Stomach (tissue), 9 donors: ENCODE data around the gene TUBB2A. TPM values are rescaled to one million over a fixed set of nuclear protein-coding genes. Genes with fewer than 3 reads are reported as not detected.

Source experiments
- DNase-seq, 2 donors: peaks; one replicate each; pipeline versions ENCODE4 v3.0.0 to v3.0.0-alpha.2; 2013 to 2019
- H3K27ac ChIP-seq, 5 donors: fragments of 200-600 bp in 4 of 5; sonication (generic) in 4 of 5; one replicate each; pipeline ENCODE4 v1.5.1; 2013 to 2019; ENCODE audit warnings: mild to moderate bottlenecking in 1 of 5, moderate library complexity in 1 of 5
- H3K27me3 ChIP-seq, 3 donors: fragments of 200-600 bp; sonication (generic); one replicate each; pipeline ENCODE4 v1.5.1; 2017 to 2019; ENCODE audit warnings: mixed run types in 1 of 3
- H3K36me3 ChIP-seq, 4 donors: fragments of 200-600 bp; sonication (generic); 1 replicate in 3 of 4; 2 replicates in 1 of 4; pipeline ENCODE4 v1.5.1; 2016 to 2019
- H3K4me1 ChIP-seq, 4 donors: fragments of 200-600 bp; sonication (generic); one replicate each; pipeline ENCODE4 v1.5.1; 2016 to 2019
- H3K4me3 ChIP-seq, 4 donors: fragments of 200-600 bp; sonication (generic) in 3 of 4; one replicate each; pipeline ENCODE4 v1.5.1; 2016 to 2019; ENCODE audit warnings: mild to moderate bottlenecking in 1 of 4
- H3K9me3 ChIP-seq, 4 donors: fragments of 200-600 bp; sonication (generic); one replicate each; pipeline ENCODE4 v1.5.1; 2016 to 2019
- CTCF ChIP-seq, 7 experiments: fragments of 450-650 bp in 4 of 7; fragments of 200-600 bp in 3 of 7; sonication (generic) in 3 of 7; IDR thresholded peaks; one replicate each; pipeline ENCODE4 v1.5.1; 2016 to 2019; ENCODE audit warnings: antibody characterized with exemption in 7 of 7, control low read depth in 2 of 7, mild to moderate bottlenecking in 1 of 7
- EP300 ChIP-seq: sonication (generic); formaldehyde crosslinking; IDR thresholded peaks from one replicate; pipeline ENCODE4 v1.6.1; 2017; ENCODE audit warnings: antibody characterized with exemption
- POLR2A ChIP-seq, 4 donors: fragments of 450-650 bp; IDR thresholded peaks; one replicate each; pipeline ENCODE4 v1.6.1; 2016; ENCODE audit warnings: antibody characterized with exemption in 4 of 4, control low read depth in 2 of 4, mild to moderate bottlenecking in 1 of 4, moderate library complexity in 1 of 4
- POLR2AphosphoS5 ChIP-seq, 3 donors: sonication (generic); formaldehyde crosslinking; IDR thresholded peaks; one replicate each; pipeline ENCODE4 v1.6.1; 2016; ENCODE audit warnings: antibody characterized with exemption in 3 of 3
- WGBS, 5 donors: extraction: QIAGEN DNeasy Blood & Tissue Kit in 3 of 5; methylation state at CpG; one replicate each; pipeline versions ENCODE4 v1.1.5 to v1.1.7; 2013 to 2018; 5-methylcytosine and 5-hydroxymethylcytosine counted together
- intact Hi-C: fragments of 100-400 bp; cut with DNase I; formaldehyde crosslinking; loops from one replicate; pipeline ENCODE4 v1.15.1; 2023; ENCODE audit warnings: low total_unique reads
- polyA plus RNA-seq, 3 donors: library from polyadenylated mRNA; stranded (reverse); fragments of 200-250 nt; gene quantifications; one replicate each; pipeline ENCODE4 v1.2.3, GENCODE V29; 2013
- total RNA-seq, 5 donors: library from RNA; depleted of rRNA; stranded (reverse); fragments of >200 nt; gene quantifications; one replicate each; pipeline versions ENCODE4 v1.1.0 to v1.2.3, GENCODE V29; 2014 to 2016
- donor health status: healthy with polysubstance abuse.
- donor health status: Bipolar disorder and iron deficiency.
- donor health status: healthy.

TUBB2A gene
- total and polyA plus RNA-seq, 8 donors = 6.7 to 96.9 (median 49.0) TPM

GRCh38 chr6:3109761-3110160 is 47.6 kb downstream of the TUBB2A start:
- intact Hi-C loops = no loop called here
- Histone ChIP-seq H3K4me3 (no peak overlapping the region), H3K27me3 (no peaks in the 10 kb centered on the region), H3K4me1 (peaks cover 0 to 11% (median 4%) of the 10 kb centered on the region in 4 donors), H3K27ac (no peak overlapping the region), H3K36me3 (peaks cover 54 to 99% (median 97%) of the 10 kb centered on the region in 4 donors), H3K9me3 (no peaks in the 10 kb centered on the region)
- TF ChIP-seq EP300 (no peak), POLR2A (IDR thresholded peaks at IDR 0.05) (no peak), POLR2AphosphoS5 (IDR thresholded peaks at IDR 0.05) (no peak), CTCF (IDR thresholded peaks at IDR 0.05) (no peak)
- 78 to 96% (median 92%) methylated on average over 3 of the region's 3 CpGs for WGBS, 5 donors
- DNase-seq = no peak

GRCh38 chr6:3108746-3109414 is 48.5 kb downstream of the TUBB2A start:
- 53 to 72% (median 65%) methylated on average over 10 of the region's 10 CpGs for WGBS, 5 donors
- no peak overlapping the region for H3K27ac ChIP-seq
- intact Hi-C loops = no loop called here
- H3K9me3 ChIP-seq = no peaks in the 10 kb centered on the region
- TF ChIP-seq POLR2A (IDR thresholded peaks at IDR 0.05) (no peak), POLR2AphosphoS5 (IDR thresholded peaks at IDR 0.05) (no peak), CTCF (IDR thresholded peaks at IDR 0.05) (no peak), EP300 (no peak)
- peak; percentile 59 to 82 for DNase-seq
- H3K4me3 ChIP-seq = no peak overlapping the region
- H3K27me3 ChIP-seq = no peaks in the 10 kb centered on the region
- H3K36me3 ChIP-seq = peaks cover 53 to 99% (median 97%) of the 10 kb centered on the region in 4 donors
- H3K4me1 ChIP-seq = peaks cover 0 to 11% (median 4%) of the 10 kb centered on the region in 4 donors

Other genes starting within 250 kb of the TUBB2A start
- gene SERPINB6, start 186.0 kb downstream of the TUBB2A start, total RNA-seq = 100 to 1,000 TPM in 4 of 5 donors, 10 to 100 TPM in 1; 79.1 to 208 (median 160) TPM
- gene SERPINB6, start 186.0 kb downstream of the TUBB2A start, polyA plus RNA-seq = 100 to 1,000 TPM in 2 of 3 donors, 10 to 100 TPM in 1; 93.1 to 281 (median 144) TPM
- 10 to 100 TPM in 1 of 5 donors, 1 to 10 TPM in 2, under 1 TPM in 1, not detected in 1; 0.87 to 35.5 (median 5.5) TPM for gene NQO2, start 157.7 kb downstream of the TUBB2A start, total RNA-seq
- 10 to 100 TPM; 28.3 to 43.1 (median 41.9) TPM for gene NQO2, start 157.7 kb downstream of the TUBB2A start, polyA plus RNA-seq
- 10 to 100 TPM in 4 of 5 donors, 1 to 10 TPM in 1; 4.9 to 25.5 (median 19.4) TPM for gene RIPK1, start 89.0 kb downstream of the TUBB2A start, total RNA-seq
- gene RIPK1, start 89.0 kb downstream of the TUBB2A start, polyA plus RNA-seq = 10 to 100 TPM; 11.4 to 18.8 (median 13.0) TPM
- gene BPHL, start 38.8 kb downstream of the TUBB2A start, total RNA-seq = 100 to 1,000 TPM in 1 of 5 donors, 10 to 100 TPM in 3, 1 to 10 TPM in 1; 9.3 to 104 (median 18.2) TPM
- gene BPHL, start 38.8 kb downstream of the TUBB2A start, polyA plus RNA-seq = 10 to 100 TPM; 11.8 to 13.1 (median 13.0) TPM
- 10 to 100 TPM in 1 of 5 donors, 1 to 10 TPM in 2, not detected in 2; 1.4 to 31.4 (median 4.6) TPM for gene TUBB2B, start 70.1 kb upstream of the TUBB2A start, total RNA-seq
- gene TUBB2B, start 70.1 kb upstream of the TUBB2A start, polyA plus RNA-seq = 1 to 10 TPM; 3.7 to 5.2 (median 4.1) TPM
- 10 to 100 TPM in 2 of 5 donors, 1 to 10 TPM in 3; 4.0 to 92.7 (median 7.8) TPM for gene PSMG4, start 101.4 kb upstream of the TUBB2A start, total RNA-seq
- 10 to 100 TPM; 36.2 to 48.4 (median 39.4) TPM for gene PSMG4, start 101.4 kb upstream of the TUBB2A start, polyA plus RNA-seq